Bronchial epithelial cell (primary cell): ENCODE results near the gene GANC. TPM values are rescaled to one million over a fixed set of nuclear protein-coding genes. Genes with fewer than 3 reads are reported as not detected.
A peak's percentile ranks its signal among the peaks of the same experiment; 100 is the strongest.
"Not testable (repeated sequence)": the region's sequence is repeated elsewhere in the genome, so short reads cannot be mapped to it uniquely, and the experiment has no call there.

Experiments
- DNase-seq: peaks from one replicate; pipeline ENCODE4 v3.0.0-alpha.2; 2010; ENCODE audit warnings: low read depth
- FAIRE-seq: peaks from 2 replicates; lab custom pipeline; 2011; peaks lifted over from hg19 to GRCh38; lab: Jason Lieb, UNC
- H3K27me3 ChIP-seq: 2 replicates; pipeline ENCODE4 v1.5.1; 2011; ENCODE audit warnings: low read length; ENCODE audit not compliant: control insufficient read depth, insufficient read depth
- H3K36me3 ChIP-seq: 2 replicates; pipeline ENCODE4 v1.5.1; 2011; ENCODE audit warnings: low read length; ENCODE audit not compliant: control insufficient read depth, insufficient read depth
- H3K4me3 ChIP-seq: 2 replicates; pipeline ENCODE4 v1.5.1; 2011; ENCODE audit warnings: mild to moderate bottlenecking, low read depth, low read length, control low read depth
- total RNA-seq: library from RNA; depleted of rRNA; stranded (reverse); fragments of >200 nt; gene quantifications from 2 replicates; pipeline ENCODE4 v1.2.1, GENCODE V29; 2014
- TF ChIP-seq, protein P1 (sequence below): IDR thresholded peaks from 2 replicates; pipeline ENCODE4 v1.5.1; 2011; ENCODE audit warnings: mild to moderate bottlenecking, moderate library complexity, low read length, control low read depth, inconsistent platforms; ENCODE audit not compliant: insufficient read depth, severe bottlenecking

Gene GANC
- total RNA-seq, 1 donor from 2014 or later: 13.2 TPM

GRCh38 chr15:42284551-42284950 lies 11.6 kb downstream of the GANC start:
- FAIRE-seq: no peak
- no peaks in the 10 kb centered on the region for H3K27me3 ChIP-seq
- no peak overlapping the region for H3K4me3 ChIP-seq
- TF ChIP-seq, protein P1, sequence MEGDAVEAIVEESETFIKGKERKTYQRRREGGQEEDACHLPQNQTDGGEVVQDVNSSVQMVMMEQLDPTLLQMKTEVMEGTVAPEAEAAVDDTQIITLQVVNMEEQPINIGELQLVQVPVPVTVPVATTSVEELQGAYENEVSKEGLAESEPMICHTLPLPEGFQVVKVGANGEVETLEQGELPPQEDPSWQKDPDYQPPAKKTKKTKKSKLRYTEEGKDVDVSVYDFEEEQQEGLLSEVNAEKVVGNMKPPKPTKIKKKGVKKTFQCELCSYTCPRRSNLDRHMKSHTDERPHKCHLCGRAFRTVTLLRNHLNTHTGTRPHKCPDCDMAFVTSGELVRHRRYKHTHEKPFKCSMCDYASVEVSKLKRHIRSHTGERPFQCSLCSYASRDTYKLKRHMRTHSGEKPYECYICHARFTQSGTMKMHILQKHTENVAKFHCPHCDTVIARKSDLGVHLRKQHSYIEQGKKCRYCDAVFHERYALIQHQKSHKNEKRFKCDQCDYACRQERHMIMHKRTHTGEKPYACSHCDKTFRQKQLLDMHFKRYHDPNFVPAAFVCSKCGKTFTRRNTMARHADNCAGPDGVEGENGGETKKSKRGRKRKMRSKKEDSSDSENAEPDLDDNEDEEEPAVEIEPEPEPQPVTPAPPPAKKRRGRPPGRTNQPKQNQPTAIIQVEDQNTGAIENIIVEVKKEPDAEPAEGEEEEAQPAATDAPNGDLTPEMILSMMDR: no peak
- peaks cover 5% of the 10 kb centered on the region for H3K36me3 ChIP-seq
- DNase-seq: no peak

GRCh38 chr15:42285034-42285433 lies 12.0 kb downstream of the GANC start:
- Histone ChIP-seq H3K36me3 (peaks cover 6% of the 10 kb centered on the region), H3K4me3 (no peak overlapping the region), H3K27me3 (no peaks in the 10 kb centered on the region)
- TF ChIP-seq, protein P1: no peak
- DNase-seq: no peak
- no peak for FAIRE-seq

DNA sequence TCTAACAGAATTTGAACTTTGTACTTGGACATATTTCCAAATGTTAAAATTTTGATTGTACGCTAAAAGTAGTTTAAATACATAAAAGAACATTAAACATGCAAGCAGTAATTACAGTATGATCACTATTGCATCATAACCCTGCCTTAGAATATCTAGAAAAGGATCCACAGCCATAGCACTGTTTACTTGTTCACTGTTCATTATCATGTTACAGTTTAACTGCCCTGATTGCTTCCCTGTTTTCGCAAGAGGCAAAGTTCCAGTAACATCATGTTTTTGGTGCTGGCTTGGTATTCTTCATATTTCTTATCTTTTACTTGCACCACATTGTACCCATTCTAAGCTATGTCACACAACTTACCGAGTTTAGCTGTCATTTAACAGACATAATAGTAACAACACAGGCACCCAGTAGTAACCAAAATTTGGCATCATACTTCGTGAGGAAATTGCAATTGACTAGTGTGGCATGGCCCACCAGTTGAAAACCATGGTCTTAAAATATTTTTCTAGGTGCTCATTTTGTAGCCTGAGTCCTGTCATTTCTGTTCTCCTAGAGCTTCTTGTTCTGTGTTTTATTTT lies 13.5 kb downstream of the GANC start:
- FAIRE-seq: no peak
- Histone ChIP-seq H3K4me3 (no peak overlapping the region), H3K36me3 (peaks cover 1% of the 10 kb centered on the region), H3K27me3 (no peaks in the 10 kb centered on the region)
- no peak for DNase-seq
- TF ChIP-seq, protein P1: no peak

GRCh38 chr15:42287931-42288330 lies 14.9 kb downstream of the GANC start:
- FAIRE-seq: no peak
- no peak for DNase-seq
- Histone ChIP-seq H3K4me3 (no peak overlapping the region), H3K36me3 (peaks cover 3% of the 10 kb centered on the region), H3K27me3 (no peaks in the 10 kb centered on the region)
- TF ChIP-seq, protein P1: no peak

DNA sequence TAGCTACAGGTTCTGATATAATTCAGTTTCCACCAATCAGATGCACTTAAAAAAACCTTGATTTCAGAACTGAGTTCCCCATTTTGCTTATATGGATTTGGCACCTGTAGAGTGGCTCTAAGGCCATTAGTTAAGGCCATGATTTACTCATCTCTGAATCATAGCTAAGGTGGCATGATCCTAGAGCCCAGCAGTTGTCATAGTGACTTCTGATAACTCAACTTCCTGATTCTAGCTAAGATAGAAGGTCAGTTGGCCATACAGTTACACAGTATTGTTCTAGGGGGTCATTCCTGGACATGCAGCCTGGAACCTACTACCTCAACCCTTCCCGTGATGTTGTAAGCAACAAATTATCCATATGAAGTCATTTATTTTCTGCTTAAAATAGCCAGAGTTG lies 16.2 kb downstream of the GANC start:
- H3K36me3 ChIP-seq: peaks cover 3% of the 10 kb centered on the region
- H3K27me3 ChIP-seq: no peaks in the 10 kb centered on the region
- FAIRE-seq (peak; percentile 58), DNase-seq (peak; percentile 57)
- TF ChIP-seq, protein P1: no peak
- H3K4me3 ChIP-seq: no peak overlapping the region

DNA sequence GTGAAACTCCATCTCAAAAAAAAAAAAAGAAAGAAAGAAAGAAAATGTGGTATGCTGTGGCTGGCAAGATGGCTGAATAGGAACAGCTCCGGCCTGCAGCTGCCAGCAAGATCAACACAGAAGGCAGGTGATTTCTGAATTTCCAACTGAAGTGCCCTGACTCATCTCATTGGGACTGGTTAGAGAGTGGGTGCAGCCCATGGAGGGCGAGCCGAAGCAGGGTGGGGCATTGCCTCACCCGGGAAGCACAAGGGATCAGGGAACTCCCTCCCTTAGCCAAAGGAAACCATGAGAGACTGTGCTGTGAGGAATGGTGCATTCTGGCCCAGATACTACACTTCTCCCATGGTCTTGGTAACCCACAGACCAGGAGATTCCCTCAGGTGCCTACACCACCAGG lies 28.0 kb downstream of the GANC start:
- not testable (repeated sequence) for H3K4me3 ChIP-seq, H3K27me3 ChIP-seq, H3K36me3 ChIP-seq, FAIRE-seq
- peak; percentile 44 for DNase-seq
